Heart right ventricle (tissue), 16 donors: ENCODE results near the gene LAPTM5. TPM values are rescaled to one million over a fixed set of nuclear protein-coding genes. Genes with fewer than 3 reads are reported as not detected.

Source experiments
- ATAC-seq, 8 donors: fragments of 200-7000 bp; cut with Tn5 transposase; one replicate each; pipeline ENCODE4 v1.9.1; 2020; ENCODE audit warnings: mild to moderate bottlenecking in 8 of 8, moderate library complexity in 8 of 8, moderate number of reproducible peaks in 1 of 8
- DNase-seq, 2 donors: peaks; one replicate each; pipeline ENCODE4 v3.0.0-alpha.2; 2020
- H3K27ac ChIP-seq, 10 donors: fragments of 200-600 bp; sonication (generic) in 2 of 10; one replicate each; pipeline versions ENCODE4 v1.5.0 to v1.8.0; 2020 to 2022; ENCODE audit warnings: mild to moderate bottlenecking in 3 of 10
- H3K27me3 ChIP-seq, 7 donors: fragments of 200-600 bp; one replicate each; pipeline ENCODE4 v1.8.0; 2021 to 2022; ENCODE audit warnings: mild to moderate bottlenecking in 2 of 7
- H3K36me3 ChIP-seq, 9 donors: fragments of 200-600 bp; sonication (generic) in 1 of 9; one replicate each; pipeline versions ENCODE4 v1.5.0 to v1.8.0; 2020 to 2022; ENCODE audit warnings: mild to moderate bottlenecking in 2 of 9
- H3K4me1 ChIP-seq, 9 donors: fragments of 200-600 bp; sonication (generic) in 1 of 9; one replicate each; pipeline versions ENCODE4 v1.5.0 to v1.8.0; 2020 to 2022; ENCODE audit warnings: mild to moderate bottlenecking in 4 of 9
- H3K4me3 ChIP-seq, 10 donors: fragments of 200-600 bp; sonication (generic) in 2 of 10; one replicate each; pipeline versions ENCODE4 v1.5.0 to v1.8.0; 2020 to 2022; ENCODE audit warnings: mild to moderate bottlenecking in 7 of 10, moderate library complexity in 2 of 10
- H3K9me3 ChIP-seq, 11 donors: fragments of 200-600 bp in 10 of 11; sonication (generic) in 2 of 11; one replicate each; pipeline versions ENCODE4 v1.5.0 to v1.8.0; 2013 to 2022; ENCODE audit warnings: mild to moderate bottlenecking in 2 of 11, control low read depth in 1 of 11, moderate library complexity in 1 of 11
- WGBS, 2 donors: extraction: QIAGEN DNeasy Blood & Tissue Kit; methylation state at CpG; one replicate each; pipeline ENCODE4 v1.1.7; 2013; ENCODE audit warnings: inconsistent platforms in 1 of 2; 5-methylcytosine and 5-hydroxymethylcytosine counted together
- intact Hi-C, 10 donors: fragments of 100-400 bp; cut with DNase I; formaldehyde crosslinking; loops; one replicate each; pipeline versions ENCODE4 v1.11.1 to v1.14.2; 2022
- polyA plus RNA-seq, 2 donors: library from polyadenylated mRNA; stranded (reverse); fragments of 200-250 nt; gene quantifications; one replicate each; pipeline ENCODE4 v1.2.3, GENCODE V29; 2013
- total RNA-seq, 10 donors: library from RNA; stranded (reverse); fragmentation: NEBNext Ultra II Directional in 3 of 10; extraction: Animal tissue kit (Norgen Biotek cat#: 25700) in 3 of 10; gene quantifications; one replicate each; pipeline versions ENCODE4 v1.2.1 to v1.2.4, GENCODE V29; 2021 to 2023
- TF ChIP-seq, protein P1 (sequence below), 9 donors: fragments of 200-600 bp; sonication (generic) in 2 of 9; IDR thresholded peaks; one replicate each; pipeline versions ENCODE4 v1.5.0 to v1.8.0; 2021 to 2022; ENCODE audit warnings: antibody characterized with exemption in 9 of 9, mild to moderate bottlenecking in 5 of 9, moderate library complexity in 1 of 9
- donor health status: Arrhythmogenic right ventricular cardiomyopathy.
- donor health status: ischemic (EF 13 %, LVEDD 7.1; RV severe dilation, severe dysfunction).
- donor health status: healthy with polysubstance abuse.
- donor health status: DM: no; HTN: yes; CAD: no.
- donor health status: DM: no; HTN: no; CAD: no.
- donor health status: ischemic (EF 25% LVEDD 6.9; RV normal size, moderate dysfunction).
- donor health status: ischemic (EF 25% LVEDD 5.7; RV mildly dilated, moderate dysfunction).
- donor health status: healthy.
- donor health status: DM: yes; HTN: yes; CAD: no.
- donor health status: Ischemic cardiomyopathy.
- donor health status: ischemic (EF 35%, LVEDD 5.7; RV mildly dilated, moderate dysfunction).
- donor health status: nonischemic (EF 11% LVEDD 7.7; RV severe dilation, severe dysfunction).
- donor health status: DM: yes; HTN: yes; CAD: no.
- donor health status: PGD.
- donor health status: ischemic (EF 29% LVEDD 5.4; RV normal size, mild dysfunction).
- donor health status: nonischemic (EF 23%, LVEDD 6.1; RV moderate dilation, normal function).

LAPTM5 gene
- total and polyA plus RNA-seq, 12 donors: 5.9 to 114 (median 13.9) TPM

DNA sequence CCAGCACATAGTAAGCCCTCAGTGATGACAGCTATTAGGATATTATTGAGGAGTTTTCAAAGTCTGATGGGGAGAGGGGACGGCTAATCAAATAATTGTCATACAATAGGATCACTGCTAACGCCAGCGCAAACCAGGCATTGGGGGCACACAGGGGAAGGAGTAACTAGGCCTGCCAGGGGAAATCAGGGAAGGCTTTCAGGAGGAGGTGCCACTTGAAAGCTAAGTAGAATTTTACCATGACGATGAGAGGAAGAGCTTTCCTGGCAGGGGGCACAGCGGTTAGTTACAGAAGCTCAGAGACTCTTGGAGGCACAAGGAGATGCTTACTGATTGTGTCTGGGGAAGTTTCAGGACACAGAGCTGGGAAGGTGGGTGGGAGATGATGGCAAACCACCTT, 47.2 kb upstream of the LAPTM5 start:
- ATAC-seq: no peak
- no peaks in the 10 kb centered on the region for H3K9me3 ChIP-seq
- H3K4me1 ChIP-seq: peaks cover 4 to 39% (median 33%) of the 10 kb centered on the region in 9 donors
- no peak for DNase-seq
- intact Hi-C loops: loop anchor here in 2 of 10 donors (5.0 kb wide), 2 partner anchors 42 to 47 kb away; no protein-coding TSS in a partner anchor
- no peaks in the 10 kb centered on the region for H3K36me3 ChIP-seq
- H3K27me3 ChIP-seq: peaks cover 0 to 46% (median 0%) of the 10 kb centered on the region in 7 donors
- 71 to 80% methylated on average over 5 of the region's 5 CpGs for WGBS, 2 donors
- H3K4me3 ChIP-seq: no peak overlapping the region
- no peak overlapping the region for H3K27ac ChIP-seq
- TF ChIP-seq, protein P1, sequence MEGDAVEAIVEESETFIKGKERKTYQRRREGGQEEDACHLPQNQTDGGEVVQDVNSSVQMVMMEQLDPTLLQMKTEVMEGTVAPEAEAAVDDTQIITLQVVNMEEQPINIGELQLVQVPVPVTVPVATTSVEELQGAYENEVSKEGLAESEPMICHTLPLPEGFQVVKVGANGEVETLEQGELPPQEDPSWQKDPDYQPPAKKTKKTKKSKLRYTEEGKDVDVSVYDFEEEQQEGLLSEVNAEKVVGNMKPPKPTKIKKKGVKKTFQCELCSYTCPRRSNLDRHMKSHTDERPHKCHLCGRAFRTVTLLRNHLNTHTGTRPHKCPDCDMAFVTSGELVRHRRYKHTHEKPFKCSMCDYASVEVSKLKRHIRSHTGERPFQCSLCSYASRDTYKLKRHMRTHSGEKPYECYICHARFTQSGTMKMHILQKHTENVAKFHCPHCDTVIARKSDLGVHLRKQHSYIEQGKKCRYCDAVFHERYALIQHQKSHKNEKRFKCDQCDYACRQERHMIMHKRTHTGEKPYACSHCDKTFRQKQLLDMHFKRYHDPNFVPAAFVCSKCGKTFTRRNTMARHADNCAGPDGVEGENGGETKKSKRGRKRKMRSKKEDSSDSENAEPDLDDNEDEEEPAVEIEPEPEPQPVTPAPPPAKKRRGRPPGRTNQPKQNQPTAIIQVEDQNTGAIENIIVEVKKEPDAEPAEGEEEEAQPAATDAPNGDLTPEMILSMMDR (IDR thresholded peaks at IDR 0.05): no peak

DNA sequence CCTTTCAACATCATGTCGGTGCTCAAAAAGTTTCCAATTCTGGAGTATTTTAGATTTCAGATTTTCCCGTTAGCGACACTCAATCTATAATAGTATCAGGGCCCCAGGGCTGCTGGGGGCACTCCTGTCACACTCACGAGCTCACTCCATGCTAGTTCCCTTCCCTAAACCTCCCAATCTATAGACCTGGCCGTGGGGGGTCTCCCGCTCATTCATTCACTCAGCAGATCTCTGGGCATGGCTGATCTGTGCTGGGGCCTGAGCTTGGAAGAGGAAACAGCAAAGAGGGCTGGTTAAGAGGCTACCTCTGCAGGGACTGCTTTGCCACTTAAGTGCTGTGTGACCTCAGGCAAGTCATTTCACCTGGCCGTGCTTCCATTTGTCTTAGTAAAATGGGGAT, 46.8 kb upstream of the LAPTM5 start:
- no peak overlapping the region for H3K4me3 ChIP-seq
- no peaks in the 10 kb centered on the region for H3K36me3 ChIP-seq
- DNase-seq (no peak), ATAC-seq (no peak)
- H3K9me3 ChIP-seq: no peaks in the 10 kb centered on the region
- 93% methylated on average over 7 of the region's 7 CpGs for WGBS, 2 donors
- H3K27ac ChIP-seq: no peak overlapping the region
- peaks cover 0 to 46% (median 0%) of the 10 kb centered on the region in 7 donors for H3K27me3 ChIP-seq
- TF ChIP-seq, protein P1 (IDR thresholded peaks at IDR 0.05): no peak
- intact Hi-C loops: loop anchor here in 1 of 10 donors (5.0 kb wide), 1 partner anchor 48 kb away; no protein-coding TSS in a partner anchor
- peaks cover 4 to 37% (median 30%) of the 10 kb centered on the region in 9 donors for H3K4me1 ChIP-seq

DNA sequence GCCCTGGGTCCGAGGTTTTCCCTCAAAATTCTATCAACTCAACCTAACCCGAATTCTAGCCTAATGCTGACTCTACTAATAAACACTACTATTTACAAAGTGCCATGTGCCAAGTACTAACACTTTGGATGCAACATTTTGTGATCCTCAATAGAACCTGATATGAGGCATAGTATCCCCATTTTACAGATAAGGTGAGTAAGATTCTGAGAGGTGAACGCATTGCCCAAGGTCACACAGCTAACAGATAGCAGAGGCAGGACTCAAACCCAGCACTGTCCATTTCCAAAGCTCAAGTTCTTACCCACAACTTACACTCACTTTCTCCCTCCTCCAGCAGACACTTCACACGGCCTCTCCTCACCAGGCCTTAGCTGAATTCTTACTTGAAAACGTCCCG, 46.0 kb upstream of the LAPTM5 start:
- Histone ChIP-seq H3K27me3 (peaks cover 0 to 46% (median 0%) of the 10 kb centered on the region in 7 donors), H3K4me3 (no peak overlapping the region), H3K36me3 (no peaks in the 10 kb centered on the region), H3K27ac (no peak overlapping the region), H3K9me3 (no peaks in the 10 kb centered on the region), H3K4me1 (peaks cover 4 to 38% (median 25%) of the 10 kb centered on the region in 9 donors)
- no peak for DNase-seq
- ATAC-seq: no peak
- 94 to 95% methylated on average over 6 of the region's 6 CpGs for WGBS, 2 donors
- intact Hi-C loops: loop anchor here in 2 of 10 donors (2.0 to 5.0 kb wide), 2 partner anchors 49 to 107 kb away; no protein-coding TSS in a partner anchor
- TF ChIP-seq, protein P1 (IDR thresholded peaks at IDR 0.05): no peak

DNA sequence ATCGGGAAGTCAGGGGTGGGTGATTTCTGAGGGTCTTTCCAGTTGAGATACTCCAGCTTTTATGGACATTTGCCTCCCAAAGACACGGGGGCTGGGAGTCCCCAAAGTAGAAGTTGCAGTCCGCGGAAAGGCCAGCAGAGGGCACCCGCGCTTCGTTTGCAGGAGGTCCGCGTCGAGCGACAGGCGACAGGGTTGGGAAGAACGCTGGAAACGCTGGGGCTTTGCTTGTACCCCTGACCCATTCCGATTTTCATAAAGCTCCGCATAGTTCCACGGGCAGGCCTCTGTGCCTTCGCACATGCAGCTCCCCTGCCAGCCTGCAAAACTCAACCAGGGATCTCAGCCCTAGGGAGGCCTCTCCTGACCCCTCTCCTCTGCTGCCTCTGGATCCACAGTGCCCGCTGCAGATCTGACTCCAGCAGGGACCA, 44.2 kb upstream of the LAPTM5 start:
- peaks cover 0 to 39% (median 0%) of the 10 kb centered on the region in 7 donors for H3K27me3 ChIP-seq
- H3K9me3 ChIP-seq: no peaks in the 10 kb centered on the region
- peaks cover 11 to 42% (median 26%) of the 10 kb centered on the region in 9 donors for H3K4me1 ChIP-seq
- ATAC-seq (peak; percentile 40 to 87 (median 70)), DNase-seq (peak; percentile 81 to 88)
- TF ChIP-seq, protein P1 (IDR thresholded peaks at IDR 0.05): peak; percentile 95 to 98 (median 97)
- WGBS, 2 donors: 2 to 5% methylated on average over 19 of the region's 19 CpGs
- peak overlapping the region in 1 of 10 donors; percentile 25 for H3K4me3 ChIP-seq
- H3K36me3 ChIP-seq: no peaks in the 10 kb centered on the region
- intact Hi-C loops: loop anchor here (1.0 to 5.0 kb wide), 4 partner anchors 51 to 111 kb away; no protein-coding TSS in a partner anchor
- H3K27ac ChIP-seq: no peak overlapping the region
